Fibroblast of skin of scalp (primary cell): ENCODE measurements around the gene SCYGR7.

Source experiments
- DNase-seq: peaks from one replicate; pipeline ENCODE4 v3.0.0-alpha.2; 2013

Gene SCYGR7

DNA sequence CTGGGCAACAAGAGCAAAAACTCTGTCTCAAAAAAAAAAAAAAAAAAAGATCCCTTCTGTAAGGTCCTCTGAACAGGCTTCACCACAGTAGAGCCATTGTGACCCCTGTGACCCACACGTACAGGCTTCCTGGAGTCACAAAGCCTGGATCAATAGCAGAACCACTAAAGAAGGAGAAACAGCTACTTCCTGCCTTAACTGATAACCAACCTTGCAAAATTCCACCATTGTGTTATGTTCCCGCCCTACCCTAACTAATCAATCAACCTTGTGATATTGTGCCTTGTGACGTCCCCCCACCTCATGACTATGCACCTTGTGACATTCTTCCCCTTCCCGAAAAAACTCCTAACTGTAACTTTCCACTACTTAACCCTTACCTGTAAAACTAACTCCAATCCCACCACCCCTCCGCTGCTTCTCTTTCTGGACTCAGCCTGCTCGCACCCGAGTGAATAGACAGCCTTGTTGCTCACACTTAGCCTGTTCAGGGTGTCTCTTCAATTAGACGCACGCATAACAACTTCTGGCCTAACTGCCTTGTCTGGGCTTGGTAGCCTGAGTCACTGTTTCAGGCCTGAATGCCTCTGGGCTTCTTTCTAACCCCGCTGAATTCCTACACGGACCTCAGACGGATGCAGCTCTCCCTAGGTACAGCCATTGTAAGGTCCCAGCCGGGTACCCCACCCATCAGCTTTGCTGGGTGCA is 31.4 kb downstream of the SCYGR7 start:
- no peak for DNase-seq

DNA sequence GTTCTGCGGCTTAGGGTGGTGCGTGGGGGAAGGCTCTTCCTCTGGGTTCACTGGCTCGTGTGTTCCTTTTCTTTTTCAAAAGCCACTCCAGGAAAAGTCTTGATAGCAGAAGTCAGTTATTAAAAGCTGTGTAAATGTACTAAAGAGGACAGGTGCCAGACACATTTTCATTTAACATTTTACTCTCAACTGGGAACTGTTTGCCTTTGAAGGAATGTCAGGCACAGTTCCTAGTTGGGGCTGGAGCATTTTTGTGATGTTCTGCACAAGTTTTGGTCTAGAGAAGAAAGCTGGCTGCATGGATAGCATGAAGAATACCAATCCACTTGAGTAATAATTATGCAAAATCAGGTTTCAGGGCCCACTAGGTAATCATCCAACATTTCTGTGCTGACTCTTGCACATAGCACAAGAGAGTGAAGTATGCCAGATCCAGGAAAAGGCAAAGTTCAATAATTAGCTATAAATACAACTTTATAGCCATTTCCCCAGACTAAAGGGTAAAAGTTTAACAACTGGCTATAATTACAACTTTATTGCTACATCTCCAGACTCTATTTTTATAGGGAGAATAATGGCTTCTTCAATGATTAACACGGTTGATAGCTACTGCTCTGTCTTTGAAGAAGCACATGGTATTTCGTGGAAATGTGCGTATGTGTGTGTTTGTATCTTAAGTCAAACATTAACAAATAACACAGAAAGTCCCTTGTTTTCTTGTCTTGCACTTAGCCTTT is 33.8 kb downstream of the SCYGR7 start:
- DNase-seq = no peak

DNA sequence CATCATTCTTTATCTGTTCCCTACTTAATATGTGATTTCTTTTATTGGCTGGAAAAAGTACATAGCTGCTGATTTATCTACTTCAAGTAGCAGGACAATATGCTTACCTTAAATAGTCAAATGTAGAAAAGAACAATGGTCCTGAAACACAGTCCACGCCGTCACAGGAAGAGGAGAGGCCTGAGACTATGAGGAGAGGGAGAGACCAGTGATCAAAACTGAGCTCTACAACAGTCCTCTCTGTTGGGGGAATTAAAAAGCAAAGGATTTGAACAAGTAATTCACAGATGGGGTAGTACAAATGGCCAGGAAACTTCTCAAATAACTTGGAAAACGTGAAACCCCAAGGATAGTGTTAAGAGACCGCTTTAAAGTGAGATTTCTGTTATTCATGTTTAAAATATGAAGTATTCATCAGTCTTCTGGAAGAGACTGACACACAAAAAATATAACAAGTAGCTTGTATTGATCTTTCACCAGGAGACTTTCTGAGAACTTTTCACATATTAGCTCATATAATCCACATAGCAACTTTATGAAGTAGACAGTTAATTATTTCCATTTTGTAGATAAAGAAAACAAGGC is 37.7 kb downstream of the SCYGR7 start:
- DNase-seq = no peak

DNA sequence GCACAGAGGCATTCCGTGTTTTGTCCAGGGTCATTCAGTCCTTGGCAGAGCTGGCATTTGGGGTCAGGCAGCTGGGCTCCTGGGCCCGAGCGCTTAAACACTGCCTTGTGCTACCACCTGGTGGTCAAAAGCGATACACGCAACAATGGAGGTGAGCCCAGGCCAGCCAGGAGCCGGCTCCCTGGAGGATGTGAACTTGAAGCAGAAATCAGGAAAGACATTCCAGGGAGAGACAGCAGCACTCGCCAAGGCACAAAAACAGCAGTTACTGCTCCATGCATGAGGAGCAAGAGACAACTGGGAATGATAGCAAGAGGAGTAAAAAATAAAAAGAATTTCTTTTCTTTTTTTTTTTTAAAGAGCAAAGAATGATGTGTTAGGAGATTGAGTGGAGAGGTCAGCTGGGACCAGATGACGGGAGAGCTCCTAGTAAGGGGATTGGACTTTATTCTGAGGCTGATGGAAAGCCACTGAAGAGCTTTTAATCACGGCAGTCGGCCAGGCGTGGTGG is 38.3 kb downstream of the SCYGR7 start:
- DNase-seq = peak; percentile 71

DNA sequence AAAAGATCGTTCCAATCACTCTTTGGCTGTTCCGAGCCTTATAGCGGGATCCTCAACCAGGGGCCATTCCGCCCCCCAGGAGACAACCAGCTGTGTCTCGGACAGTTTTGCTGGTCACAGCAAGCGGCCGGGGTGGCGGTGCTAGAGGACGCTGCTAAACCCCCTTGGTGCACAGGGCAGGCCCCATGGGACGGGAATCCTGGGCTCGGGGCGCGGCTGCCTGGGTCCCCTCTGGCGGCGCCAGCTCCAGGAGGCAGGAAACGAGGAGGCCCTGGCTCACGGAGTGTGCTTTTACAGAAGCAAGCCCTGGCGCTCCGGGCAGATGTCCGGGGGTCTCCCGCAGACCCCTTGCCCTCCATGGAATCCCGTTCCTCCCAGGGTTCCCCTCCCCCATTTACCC is 39.7 kb downstream of the SCYGR7 start:
- no peak for DNase-seq

DNA sequence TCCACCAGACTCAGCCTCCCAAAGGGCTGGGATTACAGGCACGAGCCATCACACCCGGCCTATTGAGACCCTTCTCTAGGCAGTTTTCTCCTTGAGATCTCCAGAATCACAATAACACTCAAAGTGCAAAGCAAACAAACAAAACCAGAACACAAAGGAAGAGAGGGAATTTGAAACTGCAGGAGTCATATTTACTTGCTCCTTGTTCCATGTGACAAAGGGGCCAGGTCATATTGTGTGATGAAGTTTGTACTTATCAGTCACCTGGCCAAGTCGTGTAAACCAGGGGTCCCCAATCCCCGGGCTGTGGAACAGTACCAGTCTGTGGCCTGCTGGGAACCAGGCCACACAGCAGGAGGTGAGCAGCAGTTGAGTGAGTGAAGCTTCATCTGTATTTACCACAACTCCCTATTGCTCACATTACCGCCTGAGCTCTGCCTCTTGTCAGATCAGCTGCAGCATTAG is 44.1 kb downstream of the SCYGR7 start:
- DNase-seq = no peak

DNA sequence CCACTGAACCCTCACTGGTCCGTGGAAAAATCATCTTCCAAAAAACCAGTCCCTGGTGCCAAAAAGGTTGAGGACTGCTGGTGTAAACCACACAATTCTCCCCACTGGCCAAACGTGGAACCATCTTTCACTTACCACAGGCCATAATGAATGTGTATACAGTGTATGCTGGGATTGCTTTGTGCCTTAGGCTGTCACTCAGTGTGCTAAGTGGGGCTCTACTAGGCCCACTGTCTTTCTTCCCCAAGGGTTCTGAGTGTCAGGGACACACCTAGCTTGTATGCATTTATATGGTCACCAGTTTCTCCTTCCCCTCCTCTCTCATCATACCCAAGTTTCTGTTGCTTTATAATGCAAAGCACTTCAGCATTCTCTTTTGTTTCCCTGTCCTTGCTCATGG is 44.8 kb downstream of the SCYGR7 start:
- no peak for DNase-seq

DNA sequence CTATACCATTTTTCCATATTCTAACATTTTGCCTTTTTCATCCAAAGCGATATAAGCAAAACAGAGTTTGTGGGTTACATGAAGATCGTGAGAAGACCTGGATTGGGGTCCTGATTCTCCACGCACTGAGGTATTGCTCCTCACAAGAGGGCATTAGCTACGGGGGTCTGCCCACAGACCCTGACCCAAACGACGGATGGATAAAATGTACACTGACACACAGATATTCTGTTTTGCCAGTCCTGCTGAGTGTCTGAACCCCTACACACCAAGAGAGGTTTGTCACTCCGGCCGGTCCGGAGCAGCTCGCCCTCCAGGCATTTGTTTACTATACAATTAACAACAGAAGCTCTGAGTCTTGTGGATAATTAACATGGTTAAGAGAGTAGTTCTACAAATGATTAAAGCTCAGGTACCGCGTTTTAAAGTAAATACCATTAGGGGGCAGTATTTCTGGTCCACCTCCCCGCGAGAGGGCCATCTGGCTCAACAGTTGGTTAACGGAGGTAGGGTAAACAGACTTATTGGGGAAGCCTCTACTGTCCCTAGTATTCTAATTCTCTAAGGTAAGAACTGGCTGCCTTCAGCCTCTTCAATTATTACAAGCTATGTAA is 46.0 kb downstream of the SCYGR7 start:
- no peak for DNase-seq

DNA sequence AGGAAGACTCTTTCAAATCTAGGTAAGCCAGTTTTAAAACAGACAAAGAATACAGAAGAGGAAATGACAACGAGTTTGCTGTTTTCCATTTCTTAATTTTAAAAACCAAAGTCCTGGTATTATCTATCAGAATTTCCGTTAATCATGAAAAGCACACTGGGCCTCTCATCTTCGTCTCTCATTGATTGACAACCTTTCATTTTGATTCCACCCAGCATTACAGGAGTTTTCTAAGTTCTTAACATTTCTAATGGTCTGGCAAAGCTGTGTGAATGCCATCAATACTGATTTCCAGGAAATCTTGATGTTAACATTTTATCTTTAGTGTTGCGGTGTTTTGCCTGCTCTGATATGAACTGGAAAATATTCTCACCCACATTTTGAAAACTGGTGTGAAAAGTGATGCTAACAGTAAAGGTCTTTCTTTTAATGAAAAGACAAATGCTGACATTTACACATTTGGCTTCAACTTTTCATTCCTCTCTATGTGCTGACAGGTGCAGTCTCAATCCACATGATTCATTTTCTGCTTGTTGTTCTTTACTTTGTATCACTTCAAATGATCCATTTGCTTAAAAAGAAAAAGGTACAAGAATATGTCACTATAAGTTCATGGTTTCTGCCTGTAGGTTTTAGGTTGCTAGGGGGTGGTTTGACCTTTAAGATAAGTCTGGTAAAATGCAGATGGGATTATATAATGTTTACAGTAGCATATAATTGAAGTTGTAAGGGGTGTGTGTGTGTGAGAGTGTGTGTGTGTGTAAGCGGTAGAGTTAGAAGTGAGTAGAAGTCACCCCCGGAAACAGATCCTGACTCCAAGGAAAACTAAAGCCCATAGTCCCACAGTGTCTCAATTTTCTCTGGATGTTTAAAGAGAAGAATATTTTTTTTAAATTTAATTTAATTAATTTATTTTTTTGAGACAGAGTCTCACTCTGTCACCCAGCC is 47.0 kb downstream of the SCYGR7 start:
- no peak for DNase-seq
